Measurements from ENCODE around the gene ARL17A. TPM values are rescaled to one million over a fixed set of nuclear protein-coding genes. Genes with fewer than 3 reads are reported as not detected.

Gene ARL17A
- total and polyA plus RNA-seq, 12 donors: 1.8 to 13.0 (median 7.3) TPM

Other genes with a start within 250 kb of the ARL17A start
- 10 to 100 TPM in 2 of 10 donors, 1 to 10 TPM in 8; 3.6 to 16.0 (median 8.5) TPM for gene ARL17B, start 217.9 kb downstream of the ARL17A start, total RNA-seq
- 1 to 10 TPM; 5.5 to 7.5 TPM for gene ARL17B, start 217.9 kb downstream of the ARL17A start, polyA plus RNA-seq
- gene LRRC37A2, start 67.2 kb downstream of the ARL17A start, total RNA-seq: 1 to 10 TPM; 1.9 to 9.4 (median 5.7) TPM
- 1 to 10 TPM; 1.3 to 6.5 TPM for gene LRRC37A2, start 67.2 kb downstream of the ARL17A start, polyA plus RNA-seq
- 10 to 100 TPM; 13.0 to 28.0 (median 21.3) TPM for gene NSF, start 11.0 kb upstream of the ARL17A start, total RNA-seq
- gene NSF, start 11.0 kb upstream of the ARL17A start, polyA plus RNA-seq: 10 to 100 TPM in 1 of 2 donors, 1 to 10 TPM in 1; 4.5 to 15.1 TPM
- gene WNT3, start 239.0 kb upstream of the ARL17A start, total RNA-seq: 1 to 10 TPM in 6 of 10 donors, under 1 TPM in 4; 0.83 to 3.7 (median 1.5) TPM
- gene WNT3, start 239.0 kb upstream of the ARL17A start, polyA plus RNA-seq: under 1 TPM; 0.66 to 0.72 TPM